HAP-1 (cell line): ENCODE results near the gene REXO2.

ENCODE experiments used
- DNase-seq, 2 experiments: peaks; one replicate each; pipeline ENCODE4 v3.0.0-alpha.2; 2016 to 2020; ENCODE audit warnings: low spot score in 2 of 2
- H3K27me3 ChIP-seq: fragments of 250-450 bp; sonication (Bioruptor Pico); 2 replicates; pipeline ENCODE4 v1.5.1; 2020; ENCODE audit warnings: low read depth, mild to moderate bottlenecking, moderate library complexity
- H3K36me3 ChIP-seq: fragments of 250-450 bp; sonication (Bioruptor Pico); replicated peaks from 2 replicates; pipeline ENCODE4 v1.5.1; 2020; ENCODE audit warnings: mild to moderate bottlenecking
- H3K4me1 ChIP-seq: fragments of 250-450 bp; sonication (Bioruptor Pico); 2 replicates; pipeline ENCODE4 v1.5.1; 2020; ENCODE audit warnings: mild to moderate bottlenecking
- H3K4me3 ChIP-seq: fragments of 250-450 bp; sonication (Bioruptor Pico); 2 replicates; pipeline ENCODE4 v1.5.1; 2020; ENCODE audit warnings: mild to moderate bottlenecking, moderate library complexity
- H3K9me3 ChIP-seq: fragments of 250-450 bp; sonication (Bioruptor Pico); 2 replicates; pipeline ENCODE4 v1.5.1; 2020; ENCODE audit warnings: mild to moderate bottlenecking, moderate library complexity
- in situ Hi-C: fragments of 300-500 bp; cut with MboI; formaldehyde crosslinking; loops from 3 replicates; pipeline ENCODE4 v1.14.3; 2020; ENCODE audit warnings: low sequenced_read_pairs, inconsistent platforms, mixed read lengths

The REXO2 gene

DNA sequence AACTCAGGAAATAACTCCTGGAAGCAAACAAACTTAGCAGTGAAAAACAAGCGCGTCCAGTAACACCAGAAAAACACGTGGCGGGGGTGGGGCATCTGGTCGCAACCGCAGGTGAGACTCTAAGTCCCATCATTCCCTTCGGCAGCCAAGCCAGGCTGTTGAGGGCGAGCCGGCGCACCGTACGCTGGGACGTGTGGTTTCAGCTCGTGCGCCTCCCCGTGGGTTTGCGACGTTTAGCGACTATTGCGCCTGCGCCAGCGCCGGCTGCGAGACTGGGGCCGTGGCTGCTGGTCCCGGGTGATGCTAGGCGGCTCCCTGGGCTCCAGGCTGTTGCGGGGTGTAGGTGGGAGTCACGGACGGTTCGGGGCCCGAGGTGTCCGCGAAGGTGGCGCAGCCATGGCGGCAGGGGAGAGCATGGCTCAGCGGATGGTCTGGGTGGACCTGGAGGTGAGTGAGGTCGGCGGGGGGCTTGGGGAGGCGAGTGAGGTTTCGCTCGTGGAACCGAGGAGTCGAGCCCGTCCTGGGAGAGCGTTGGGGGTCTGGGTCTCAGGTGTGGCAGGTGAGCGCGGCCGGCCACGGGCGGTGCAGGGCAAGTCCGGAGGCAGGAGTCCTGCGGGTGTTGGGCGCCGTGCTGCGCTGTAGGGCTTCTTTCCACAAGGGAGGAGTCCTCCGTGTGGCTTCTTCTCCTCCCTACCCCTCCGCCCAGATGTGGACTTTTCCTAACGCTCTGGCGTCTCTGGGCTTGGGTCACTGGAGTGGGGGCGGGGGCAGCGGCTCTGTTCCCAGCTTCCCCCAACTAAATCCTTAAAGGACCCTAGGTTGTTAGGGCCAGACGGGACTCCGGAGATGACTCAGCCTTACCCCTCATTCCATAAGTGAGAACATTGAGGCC, at the start of gene REXO2:
REXO2 (plus strand) TSS at position 239 of the 892 bp plus-strand sequence; CDS start at position 301, 62 bp downstream.
- H3K4me1 ChIP-seq: peaks cover 12% of the 10 kb centered on the region
- peak; percentile 88 to 94 for DNase-seq
- in situ Hi-C loops: no loop called here
- no peaks in the 10 kb centered on the region for H3K27me3 ChIP-seq
- H3K36me3 ChIP-seq: 0 out of 2 replicates have a peak, but pooled peaks cover 2% of the 10 kb centered on the region
- H3K4me3 ChIP-seq: peak within 1 kb of the TSS; percentile 93
- no peaks in the 10 kb centered on the region for H3K9me3 ChIP-seq

DNA sequence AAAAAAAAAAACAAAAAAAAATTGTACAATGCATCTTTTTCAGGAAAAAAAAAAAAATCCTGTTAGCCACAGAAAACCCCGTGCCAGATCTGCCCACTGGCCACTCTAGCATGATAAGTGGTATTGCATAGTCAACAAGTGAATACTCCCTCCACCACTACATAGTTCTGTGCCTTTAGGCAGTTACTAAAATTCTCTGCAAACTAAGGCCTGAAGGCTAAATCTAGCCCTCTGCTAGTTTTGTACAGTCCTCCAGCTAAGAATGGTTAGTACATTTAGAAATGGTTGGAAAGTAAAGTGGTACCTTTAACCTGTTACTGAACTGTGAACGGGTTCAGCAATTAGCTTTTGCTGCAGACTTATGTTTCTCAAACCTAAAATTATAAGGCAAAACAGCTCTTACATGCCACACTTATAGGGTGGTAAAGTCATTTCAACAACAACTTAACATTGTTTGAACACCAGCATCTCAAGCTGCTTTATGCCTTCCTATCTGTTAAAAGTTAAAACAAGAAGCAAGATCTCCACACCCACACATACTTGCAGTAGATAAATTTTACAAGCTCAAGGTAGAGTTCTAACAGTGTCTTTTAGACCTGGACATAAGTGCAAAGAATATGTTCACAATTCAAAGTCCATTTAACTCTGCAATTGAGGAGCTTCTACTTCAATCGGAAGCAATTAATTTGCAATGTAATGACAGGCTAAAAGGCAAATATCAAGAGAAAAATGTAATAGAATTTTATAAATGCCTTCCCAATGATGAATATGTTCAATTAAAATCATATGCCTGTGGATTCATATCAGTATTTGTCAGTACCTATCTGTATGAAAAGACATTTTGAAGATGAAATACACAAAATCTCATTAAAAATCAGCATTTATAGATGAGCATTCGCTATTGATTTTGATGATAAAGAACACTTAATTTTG, 46.3 kb upstream of the REXO2 start:
- Histone ChIP-seq H3K4me3 (no peak overlapping the region), H3K36me3 (no peaks in the 10 kb centered on the region), H3K4me1 (no peaks in the 10 kb centered on the region; the same call in 1 of the 2 replicates), H3K9me3 (no peaks in the 10 kb centered on the region), H3K27me3 (no peaks in the 10 kb centered on the region; the same call in 1 of the 2 replicates)
- no peak for DNase-seq
- in situ Hi-C loops: no loop called here

DNA sequence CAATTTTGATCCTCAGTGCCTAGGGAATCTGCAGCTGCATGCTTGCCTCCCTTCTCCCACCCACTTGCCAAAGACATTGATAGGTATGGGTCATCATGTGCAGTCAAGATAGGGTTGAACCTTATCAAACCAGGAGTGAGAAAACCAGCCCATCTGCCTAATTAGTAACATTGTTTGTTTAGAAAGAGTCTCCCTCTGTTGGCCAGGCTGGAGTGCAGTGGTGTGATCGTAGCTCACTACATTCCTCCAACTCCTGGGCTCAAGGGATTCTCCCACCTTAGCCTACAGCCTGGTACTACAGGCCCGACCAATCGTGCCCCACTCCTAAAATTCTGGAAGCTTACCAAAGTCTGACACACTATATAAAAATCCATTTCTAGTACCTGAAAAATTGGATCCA, 43.5 kb upstream of the REXO2 start:
- Histone ChIP-seq H3K4me3 (no peak overlapping the region), H3K36me3 (no peaks in the 10 kb centered on the region), H3K4me1 (peaks cover 12% of the 10 kb centered on the region), H3K27me3 (no peaks in the 10 kb centered on the region; the same call in 1 of the 2 replicates), H3K9me3 (no peaks in the 10 kb centered on the region)
- in situ Hi-C loops: no loop called here
- DNase-seq: no peak

DNA sequence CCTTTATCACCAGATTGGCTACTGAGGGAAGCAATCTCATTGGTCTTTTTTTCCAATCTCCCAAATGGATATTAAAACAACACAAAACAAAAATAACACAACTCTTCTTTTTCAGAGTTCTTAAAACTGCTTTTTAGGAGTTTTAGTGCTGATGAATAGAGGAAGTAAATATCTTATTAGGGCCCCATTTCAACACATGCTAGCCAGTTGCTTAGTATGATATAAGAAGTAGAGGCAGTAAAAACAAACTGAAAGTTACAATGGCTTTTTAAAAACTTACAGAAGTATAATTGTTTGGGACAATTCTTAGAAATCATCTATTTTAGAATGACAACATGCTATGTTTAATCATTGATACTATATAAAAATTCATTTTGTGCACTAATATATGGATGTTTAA, 42.4 kb upstream of the REXO2 start:
- in situ Hi-C loops: no loop called here
- H3K4me3 ChIP-seq: no peak overlapping the region
- no peaks in the 10 kb centered on the region for H3K9me3 ChIP-seq
- DNase-seq: no peak
- peaks cover 12% of the 10 kb centered on the region for H3K4me1 ChIP-seq
- H3K27me3 ChIP-seq: no peaks in the 10 kb centered on the region; the same call in 1 of the 2 replicates
- no peaks in the 10 kb centered on the region for H3K36me3 ChIP-seq

DNA sequence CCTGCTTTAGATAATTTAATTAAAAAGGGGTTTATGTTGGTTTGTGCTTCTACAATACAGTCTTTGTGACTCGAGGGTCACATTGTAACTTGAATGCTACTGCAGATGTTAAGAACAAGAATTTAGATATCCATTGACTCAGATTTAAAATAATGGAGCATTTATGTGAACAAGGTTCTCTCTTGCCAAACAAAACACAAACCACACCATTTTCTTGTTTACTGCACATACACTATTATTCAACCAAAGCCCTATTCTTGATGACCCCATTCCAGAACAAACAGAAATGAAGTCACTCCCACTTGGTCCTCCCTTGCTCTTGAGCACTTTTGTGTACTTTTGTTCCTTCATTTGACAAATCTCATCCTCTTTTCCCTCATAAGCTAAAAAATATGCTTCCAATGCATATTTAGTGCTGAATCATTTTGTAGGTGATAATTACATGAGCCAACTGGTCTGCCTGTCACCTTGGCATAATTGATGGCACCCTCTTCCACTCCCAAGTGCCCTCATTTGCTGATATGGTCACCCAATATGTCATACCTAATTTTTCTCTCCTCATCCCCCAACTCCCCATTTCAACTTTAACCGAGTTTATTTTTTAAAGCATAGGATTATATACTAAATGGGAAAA, 41.8 kb upstream of the REXO2 start:
- no peaks in the 10 kb centered on the region for H3K9me3 ChIP-seq
- H3K4me3 ChIP-seq: no peak overlapping the region
- no peaks in the 10 kb centered on the region; the same call in 1 of the 2 replicates for H3K27me3 ChIP-seq
- in situ Hi-C loops: no loop called here
- H3K36me3 ChIP-seq: no peaks in the 10 kb centered on the region
- peaks cover 12% of the 10 kb centered on the region for H3K4me1 ChIP-seq
- DNase-seq: no peak

DNA sequence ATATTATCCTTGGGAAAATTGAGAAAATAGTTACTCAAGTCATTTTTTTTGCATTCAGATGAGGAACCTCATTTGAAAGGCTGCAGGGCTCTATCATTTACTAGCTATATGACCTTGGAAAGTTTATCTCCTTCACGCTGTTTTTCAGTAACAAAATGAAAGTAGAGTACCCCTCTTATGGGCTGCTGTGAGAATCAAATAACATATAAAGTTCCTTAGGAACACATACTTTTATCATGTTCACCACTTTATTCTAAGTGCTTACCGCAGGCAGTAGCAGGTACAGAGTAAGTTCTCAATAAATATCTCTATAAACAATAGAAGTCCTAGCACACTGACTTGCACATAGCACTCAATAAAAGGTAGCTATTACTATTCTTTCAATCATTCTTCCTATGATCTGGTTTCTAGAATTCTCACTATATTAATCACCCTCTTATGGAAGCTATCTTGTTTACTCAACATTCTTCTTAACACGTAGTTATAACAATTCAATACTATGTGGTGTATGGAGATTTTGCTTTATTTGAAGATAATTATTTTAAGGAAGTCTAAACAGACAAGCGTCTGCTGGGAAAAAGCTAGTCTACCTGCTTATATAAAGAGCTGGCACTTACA, 40.9 kb upstream of the REXO2 start:
- Histone ChIP-seq H3K27me3 (no peaks in the 10 kb centered on the region), H3K36me3 (peaks cover 6% of the 10 kb centered on the region), H3K9me3 (no peaks in the 10 kb centered on the region), H3K4me3 (no peak overlapping the region; the same call in 1 of the 2 replicates), H3K4me1 (peaks cover 12% of the 10 kb centered on the region)
- in situ Hi-C loops: no loop called here
- no peak for DNase-seq

DNA sequence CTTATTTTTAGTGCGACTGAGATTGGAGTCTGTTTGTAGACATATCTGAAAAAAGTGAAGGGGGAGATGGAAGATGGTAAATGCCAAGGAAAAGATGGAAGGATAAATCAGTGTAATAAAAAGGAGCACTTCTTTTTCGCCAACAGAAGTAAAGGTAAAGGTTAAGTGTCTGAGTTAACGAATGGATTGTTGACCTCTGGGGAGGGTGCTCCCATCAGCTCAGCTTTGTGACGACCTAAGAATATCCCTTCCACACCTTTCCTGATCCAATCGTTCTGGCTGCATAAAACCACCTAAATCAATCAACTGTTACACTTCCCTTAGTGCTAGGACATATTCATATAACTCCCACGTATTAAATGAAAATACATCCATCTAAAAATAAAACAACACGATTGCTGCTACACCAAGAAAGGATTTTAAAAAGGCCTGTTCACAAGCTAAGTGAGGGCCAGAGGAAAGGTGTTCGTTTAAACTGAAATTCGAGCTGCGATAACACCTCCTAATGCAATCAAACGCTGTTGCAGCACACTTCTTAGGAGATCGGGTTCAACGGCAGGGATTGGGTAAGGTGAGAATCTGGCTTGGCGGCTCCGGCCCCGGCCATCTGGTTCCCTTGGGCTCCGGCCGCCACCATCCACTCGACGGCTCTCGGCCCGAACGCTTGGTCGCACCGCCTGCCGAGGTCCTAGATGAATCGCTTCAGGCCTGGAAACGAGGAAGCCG, 39.6 kb upstream of the REXO2 start:
- DNase-seq: no peak
- in situ Hi-C loops: no loop called here
- no peaks in the 10 kb centered on the region for H3K27me3 ChIP-seq
- peak overlapping the region; percentile 67 for H3K4me3 ChIP-seq
- no peaks in the 10 kb centered on the region for H3K9me3 ChIP-seq
- H3K36me3 ChIP-seq: peaks cover 6% of the 10 kb centered on the region
- H3K4me1 ChIP-seq: peaks cover 12% of the 10 kb centered on the region

DNA sequence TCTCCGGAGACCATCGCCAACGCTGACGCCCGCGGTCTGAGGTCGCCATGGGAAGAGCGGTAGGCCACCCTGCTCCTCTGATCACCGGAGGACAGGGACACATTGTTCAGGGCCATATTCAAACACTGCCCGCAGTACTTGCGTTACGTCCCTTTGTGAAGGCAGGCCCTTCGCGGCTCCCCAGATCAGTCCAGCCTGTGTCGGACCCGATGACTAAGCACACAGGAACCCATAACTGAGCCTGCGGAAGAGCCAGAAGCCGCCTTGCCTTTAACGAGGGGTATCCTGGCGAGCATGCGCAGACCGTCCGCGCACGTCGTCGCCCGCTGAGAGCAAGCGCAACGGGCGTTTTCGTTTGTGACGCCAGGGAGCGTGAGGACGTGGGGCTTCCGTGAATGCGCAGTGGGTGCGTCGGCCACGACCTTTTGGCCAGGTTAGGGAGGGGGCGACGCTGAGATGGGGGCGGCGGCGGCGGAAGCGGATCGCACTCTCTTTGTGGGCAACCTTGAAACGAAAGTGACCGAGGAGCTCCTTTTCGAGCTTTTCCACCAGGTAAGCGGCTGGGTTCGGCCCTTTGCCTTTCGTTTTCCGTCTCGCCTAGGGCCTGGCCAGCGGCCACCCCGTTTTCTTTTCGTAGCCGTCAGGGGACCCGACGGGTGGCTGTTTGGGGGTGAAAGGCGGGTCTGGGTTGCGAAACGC, 38.9 kb upstream of the REXO2 start, which contains the start of the genes C11orf71 and RBM7:
C11orf71 (minus strand) TSS at position 296 of the 699 bp plus-strand sequence; CDS start at position 116, 180 bp downstream.
RBM7 (plus strand) TSS at position 451 of the 699 bp plus-strand sequence; CDS start at position 457, 6 bp downstream.
- H3K27me3 ChIP-seq: no peaks in the 10 kb centered on the region
- peaks cover 12% of the 10 kb centered on the region for H3K36me3 ChIP-seq
- H3K4me1 ChIP-seq: peaks cover 12% of the 10 kb centered on the region
- H3K9me3 ChIP-seq: no peaks in the 10 kb centered on the region
- in situ Hi-C loops: no loop called here
- DNase-seq: peak; percentile 95
- peak within 1 kb of the TSS; percentile 67 for H3K4me3 ChIP-seq

DNA sequence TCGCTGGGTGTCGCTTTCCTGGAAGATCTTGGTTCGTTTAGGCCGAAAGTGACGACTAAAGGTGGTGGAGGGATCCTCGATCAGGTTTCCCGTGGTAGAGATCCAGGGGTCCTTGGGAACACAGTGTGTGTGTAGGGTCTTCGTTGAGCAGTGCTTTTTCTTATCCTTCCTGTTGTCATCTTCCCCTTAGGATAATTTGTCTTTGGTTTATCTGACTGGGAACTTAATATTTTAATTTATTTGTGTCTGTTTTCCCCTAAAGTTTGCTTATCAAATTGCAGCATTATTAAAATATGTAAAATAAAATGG, 38.4 kb upstream of the REXO2 start:
- Histone ChIP-seq H3K36me3 (peaks cover 17% of the 10 kb centered on the region), H3K9me3 (no peaks in the 10 kb centered on the region), H3K27me3 (no peaks in the 10 kb centered on the region), H3K4me3 (peak overlapping the region; percentile 67), H3K4me1 (peaks cover 12% of the 10 kb centered on the region)
- peak in 1 of 2 experiments; percentile 33 for DNase-seq
- in situ Hi-C loops: no loop called here

DNA sequence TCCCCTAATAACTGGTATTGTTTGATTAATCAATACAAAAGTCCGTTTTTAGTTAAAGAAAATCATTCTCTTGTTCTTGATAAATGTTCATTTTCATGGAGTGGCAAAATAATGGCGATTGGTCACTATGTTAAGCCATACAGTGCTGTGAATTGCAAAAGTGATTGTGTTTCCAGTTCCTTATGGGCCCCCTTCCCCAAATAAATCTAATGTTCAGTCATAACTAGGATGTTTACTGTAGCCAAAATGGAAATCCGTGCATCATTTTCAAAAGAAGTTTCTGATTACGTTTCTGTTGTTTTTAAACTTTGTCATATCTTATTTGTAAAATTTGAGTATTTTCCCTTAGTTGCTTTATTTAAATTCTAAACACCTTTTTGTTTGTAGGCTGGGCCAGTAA, 38.0 kb upstream of the REXO2 start:
- H3K27me3 ChIP-seq: no peaks in the 10 kb centered on the region
- H3K4me3 ChIP-seq: peak overlapping the region; percentile 67
- H3K9me3 ChIP-seq: no peaks in the 10 kb centered on the region
- H3K36me3 ChIP-seq: peaks cover 21% of the 10 kb centered on the region
- no peak for DNase-seq
- H3K4me1 ChIP-seq: peaks cover 12% of the 10 kb centered on the region
- in situ Hi-C loops: no loop called here

DNA sequence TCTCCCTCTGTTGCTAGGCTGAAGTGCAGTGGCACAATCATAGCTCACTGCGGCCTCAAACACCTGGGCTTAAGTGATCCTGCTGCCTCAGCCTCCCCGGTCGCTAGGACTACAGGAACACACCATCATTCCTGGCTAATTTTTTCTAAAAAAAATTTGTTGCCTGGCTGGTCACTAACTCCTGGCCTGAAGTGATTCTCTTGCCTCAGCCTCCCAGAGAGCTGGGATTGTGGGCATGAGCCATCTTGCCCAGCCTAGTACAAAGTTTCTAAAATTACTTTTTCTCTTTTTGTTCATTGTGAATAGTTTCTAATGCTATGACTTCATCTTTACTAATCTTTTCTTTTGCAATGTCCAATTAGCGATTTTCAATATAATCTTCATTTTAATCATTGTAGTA, 26.3 kb upstream of the REXO2 start:
- Histone ChIP-seq H3K9me3 (no peaks in the 10 kb centered on the region), H3K4me3 (no peak overlapping the region), H3K4me1 (no peaks in the 10 kb centered on the region), H3K36me3 (peaks cover 15% of the 10 kb centered on the region; the same call in 1 of the 2 replicates), H3K27me3 (no peaks in the 10 kb centered on the region)
- in situ Hi-C loops: no loop called here
- no peak for DNase-seq

DNA sequence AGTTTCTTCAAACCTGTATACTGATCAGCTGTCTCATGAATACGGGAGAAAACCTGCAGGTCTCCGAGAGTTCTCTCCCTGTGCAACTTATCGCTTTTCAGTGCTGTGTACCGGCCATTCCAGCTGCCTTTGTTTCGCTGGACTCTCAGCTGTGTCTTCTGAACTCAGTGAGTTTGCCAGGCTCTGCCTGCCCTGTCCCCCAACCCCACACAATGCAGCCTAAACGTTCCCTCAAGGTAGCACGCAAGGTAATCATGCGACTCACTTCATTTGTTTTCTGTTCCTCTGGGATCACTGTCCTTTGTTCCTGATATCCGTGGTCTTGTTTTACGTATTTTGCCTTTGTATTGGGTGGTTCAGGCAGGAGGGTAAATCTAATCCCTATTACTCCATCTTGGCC, 25.3 kb upstream of the REXO2 start:
- Histone ChIP-seq H3K4me3 (no peak overlapping the region), H3K4me1 (no peaks in the 10 kb centered on the region), H3K36me3 (peaks cover 10% of the 10 kb centered on the region; the same call in 1 of the 2 replicates), H3K9me3 (no peaks in the 10 kb centered on the region), H3K27me3 (no peaks in the 10 kb centered on the region)
- in situ Hi-C loops: no loop called here
- no peak for DNase-seq
